Retinal pigment epithelial cell (primary cell): ENCODE measurements around the gene KCNG1.

Experiments
- DNase-seq: peaks from one replicate; pipeline ENCODE4 v3.0.0-alpha.2; 2010; ENCODE audit warnings: low read depth
- H3K4me3 ChIP-seq: 2 replicates; pipeline ENCODE4 v1.5.1; 2011; ENCODE audit warnings: mild to moderate bottlenecking, low read length, control low read depth, moderate library complexity
- TF ChIP-seq, protein P1 (sequence below): conservative IDR thresholded peaks from 2 replicates; pipeline ENCODE4 v1.5.1; 2011; ENCODE audit warnings: low read depth, low read length, control low read depth, inconsistent platforms

KCNG1 gene

DNA sequence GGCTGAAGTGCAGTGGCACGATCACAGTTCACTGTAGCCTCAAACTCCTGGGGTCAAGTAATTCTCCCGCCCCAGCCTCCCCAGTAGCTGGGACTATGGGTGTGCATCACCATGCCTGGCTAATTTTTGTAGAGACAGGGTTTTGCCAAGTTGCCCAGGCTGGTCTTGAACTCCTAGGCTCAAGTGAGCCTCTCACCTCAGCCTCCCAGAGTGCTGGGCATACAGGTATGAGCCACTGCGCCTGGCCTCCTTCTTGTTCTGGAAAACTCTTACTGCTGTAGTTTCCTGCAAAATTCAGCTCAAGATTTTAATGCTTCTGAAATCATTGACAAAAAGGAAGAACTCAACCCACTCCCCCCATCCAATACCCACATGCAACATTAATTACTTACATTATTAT, 21.9 kb upstream of the KCNG1 start:
- DNase-seq: no peak
- TF ChIP-seq, protein P1, sequence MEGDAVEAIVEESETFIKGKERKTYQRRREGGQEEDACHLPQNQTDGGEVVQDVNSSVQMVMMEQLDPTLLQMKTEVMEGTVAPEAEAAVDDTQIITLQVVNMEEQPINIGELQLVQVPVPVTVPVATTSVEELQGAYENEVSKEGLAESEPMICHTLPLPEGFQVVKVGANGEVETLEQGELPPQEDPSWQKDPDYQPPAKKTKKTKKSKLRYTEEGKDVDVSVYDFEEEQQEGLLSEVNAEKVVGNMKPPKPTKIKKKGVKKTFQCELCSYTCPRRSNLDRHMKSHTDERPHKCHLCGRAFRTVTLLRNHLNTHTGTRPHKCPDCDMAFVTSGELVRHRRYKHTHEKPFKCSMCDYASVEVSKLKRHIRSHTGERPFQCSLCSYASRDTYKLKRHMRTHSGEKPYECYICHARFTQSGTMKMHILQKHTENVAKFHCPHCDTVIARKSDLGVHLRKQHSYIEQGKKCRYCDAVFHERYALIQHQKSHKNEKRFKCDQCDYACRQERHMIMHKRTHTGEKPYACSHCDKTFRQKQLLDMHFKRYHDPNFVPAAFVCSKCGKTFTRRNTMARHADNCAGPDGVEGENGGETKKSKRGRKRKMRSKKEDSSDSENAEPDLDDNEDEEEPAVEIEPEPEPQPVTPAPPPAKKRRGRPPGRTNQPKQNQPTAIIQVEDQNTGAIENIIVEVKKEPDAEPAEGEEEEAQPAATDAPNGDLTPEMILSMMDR: no peak
- no peak overlapping the region for H3K4me3 ChIP-seq

DNA sequence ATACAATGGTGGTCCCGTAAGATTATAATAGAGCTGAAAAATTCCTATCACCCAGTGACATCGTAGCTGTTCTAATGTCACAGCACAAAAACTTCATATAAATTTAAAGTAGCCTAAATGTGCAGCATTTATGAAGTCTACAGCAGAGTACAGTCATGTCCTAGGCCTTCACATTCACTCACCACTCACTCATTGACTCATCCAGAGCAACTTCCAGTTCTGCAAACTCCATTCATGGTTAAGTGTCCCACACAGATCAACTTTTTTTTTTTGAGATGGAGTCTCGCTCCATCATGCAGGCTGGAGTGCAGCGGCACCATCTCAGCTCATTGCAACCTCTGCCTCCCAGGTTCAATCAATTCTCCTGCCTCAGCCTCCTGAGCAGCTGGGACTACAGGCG, 20.9 kb upstream of the KCNG1 start:
- no peak for DNase-seq
- no peak overlapping the region for H3K4me3 ChIP-seq
- TF ChIP-seq, protein P1: no peak

DNA sequence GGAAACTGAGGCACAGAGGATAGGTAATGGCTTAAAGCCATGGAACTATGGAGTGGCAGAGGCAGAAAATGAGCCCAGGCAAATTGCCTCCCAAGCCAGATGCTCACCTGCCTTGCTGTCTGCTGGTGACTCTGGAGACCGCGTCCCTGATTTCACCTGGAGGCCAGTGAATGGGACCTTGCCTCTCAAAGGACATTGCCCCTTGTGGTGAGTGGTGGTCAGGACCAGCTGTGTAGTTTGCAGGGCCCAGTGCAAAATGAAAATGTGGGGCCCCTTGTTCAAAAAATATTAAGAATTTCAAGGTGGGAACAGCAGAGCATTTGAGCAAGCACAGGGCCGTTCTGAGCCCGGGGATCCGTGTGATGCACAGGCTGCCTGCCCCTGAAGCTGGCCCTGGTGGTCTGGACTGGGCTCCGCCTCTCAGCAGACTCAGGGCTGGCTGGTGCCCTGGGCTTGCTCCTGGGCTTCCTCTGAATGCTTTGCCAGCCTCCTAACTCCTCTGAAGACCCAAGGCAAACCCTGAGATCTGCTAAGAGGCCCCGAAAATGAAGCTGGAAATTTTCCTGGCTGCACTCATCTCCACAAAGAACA, 19.8 kb upstream of the KCNG1 start:
- DNase-seq: no peak
- H3K4me3 ChIP-seq: no peak overlapping the region
- TF ChIP-seq, protein P1: peak; percentile 44

DNA sequence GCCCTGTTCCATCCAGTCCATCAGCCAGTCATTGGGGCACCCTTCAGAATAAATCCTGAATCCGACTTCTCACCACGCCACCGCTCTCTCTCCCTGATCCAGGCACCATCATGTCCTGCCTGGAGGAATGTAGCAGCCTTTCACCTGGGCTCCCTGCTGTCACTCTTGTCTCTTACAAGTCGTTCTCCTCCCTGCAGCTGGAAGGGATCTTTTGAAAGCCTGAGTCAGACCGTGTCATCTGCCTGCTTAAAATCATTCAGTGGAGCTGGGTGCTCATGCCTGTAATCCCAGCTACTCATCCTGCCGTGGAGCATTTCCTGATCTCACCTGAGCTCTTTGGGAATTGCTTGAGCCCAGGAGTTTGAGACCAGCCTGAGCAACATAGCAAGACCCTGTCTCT, 19.2 kb upstream of the KCNG1 start:
- no peak for DNase-seq
- H3K4me3 ChIP-seq: no peak overlapping the region
- TF ChIP-seq, protein P1: no peak

DNA sequence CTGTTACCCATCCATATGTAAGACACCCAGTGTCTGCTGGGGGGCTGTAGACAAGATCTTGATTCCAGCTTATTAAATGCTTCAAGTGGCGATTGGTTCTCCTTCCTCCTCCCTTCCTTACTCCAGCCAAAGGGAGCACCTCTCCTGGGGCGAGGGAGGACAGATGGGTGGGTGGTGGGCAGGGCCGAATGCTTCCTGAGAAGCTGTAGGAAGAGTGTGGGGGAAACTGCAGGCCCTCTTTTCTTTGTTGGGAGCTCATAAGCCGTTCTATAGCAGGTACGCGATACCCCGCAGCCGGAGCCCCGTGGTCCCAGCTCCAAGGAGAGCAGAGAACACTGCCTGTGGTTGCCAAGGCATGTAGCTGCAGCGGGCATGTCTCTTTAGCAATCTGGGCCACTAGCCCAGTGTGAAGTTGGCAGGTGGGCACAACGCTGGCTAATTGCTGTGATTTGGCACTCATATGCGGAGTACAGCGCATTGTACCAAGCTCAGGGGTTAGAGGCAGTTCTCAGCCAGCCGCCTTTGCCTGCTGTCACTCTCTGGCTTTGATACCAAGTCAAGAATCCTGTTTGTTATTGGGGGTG, 14.7 kb upstream of the KCNG1 start:
- no peak overlapping the region for H3K4me3 ChIP-seq
- DNase-seq: no peak
- TF ChIP-seq, protein P1: no peak

DNA sequence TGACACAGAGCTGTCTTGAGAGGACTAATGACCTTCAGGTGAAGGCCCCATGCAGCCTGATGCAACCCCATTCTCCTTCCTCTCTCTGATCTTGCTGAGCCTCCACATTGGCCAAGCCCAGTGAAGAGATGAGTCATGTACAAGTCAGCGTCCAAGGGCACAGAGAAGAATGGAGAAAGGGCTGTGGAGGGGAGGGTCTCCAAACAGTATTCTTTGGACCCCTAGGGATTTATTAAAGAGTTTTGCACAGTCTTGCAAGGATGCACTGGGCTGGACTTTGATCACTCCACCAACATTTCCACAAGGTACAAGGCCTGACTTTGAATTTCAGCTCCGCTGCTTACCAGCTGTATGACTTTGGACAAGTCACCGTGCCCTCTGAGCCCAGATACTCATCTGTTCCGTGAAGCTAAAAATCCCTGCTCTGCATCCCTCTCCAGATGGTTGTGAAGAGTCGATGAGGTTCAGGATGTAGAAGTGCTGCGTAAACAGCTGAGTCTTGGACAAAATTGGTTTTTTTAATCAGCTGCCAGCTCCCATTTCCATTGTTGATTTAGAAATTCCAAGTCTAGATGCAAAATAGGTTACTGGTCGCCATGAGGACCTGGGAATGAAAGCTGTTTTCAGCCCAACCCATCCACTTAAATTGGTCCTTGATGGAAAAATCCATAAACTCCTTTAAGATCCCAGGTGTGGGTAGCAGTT, 14.1 kb upstream of the KCNG1 start:
- H3K4me3 ChIP-seq: no peak overlapping the region
- TF ChIP-seq, protein P1: no peak
- no peak for DNase-seq

DNA sequence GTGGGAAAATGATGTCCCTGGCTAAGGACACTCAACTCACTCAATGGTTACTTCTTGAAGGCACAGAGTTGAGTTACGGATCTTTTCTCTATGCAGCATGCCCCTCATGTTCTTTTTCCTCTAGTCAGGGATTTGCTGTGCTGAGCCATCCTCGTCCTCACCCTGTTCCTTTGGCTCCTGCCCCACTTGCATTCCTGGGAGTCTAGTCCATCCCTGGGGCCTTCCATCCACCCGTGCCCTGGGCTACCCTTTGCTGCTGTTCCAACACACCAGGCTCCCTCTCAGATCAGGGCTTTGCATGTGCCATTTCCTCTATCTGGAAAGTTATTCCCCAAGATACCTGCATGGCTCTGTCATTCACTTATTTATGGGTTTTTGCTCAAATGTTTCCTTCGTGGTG, 13.3 kb upstream of the KCNG1 start:
- no peak overlapping the region for H3K4me3 ChIP-seq
- DNase-seq: no peak
- TF ChIP-seq, protein P1: no peak
